GM23338 (cell line): Measurements from ENCODE around the gene NOLC1. TPM values are rescaled to one million over a fixed set of nuclear protein-coding genes. Genes with fewer than 3 reads are reported as not detected.

Source experiments
- ATAC-seq: fragments of 200-7000 bp; cut with Tn5 transposase; 3 replicates; pipeline ENCODE4 v1.9.1; 2020
- DNase-seq: peaks from one replicate; pipeline ENCODE4 v3.0.0-alpha.2; 2015; ENCODE audit warnings: low spot score
- H2AFZ ChIP-seq: fragments of 200-600 bp; sonication (generic); 2 replicates; pipeline ENCODE4 v1.8.0; 2016; ENCODE audit warnings: antibody characterized with exemption, mild to moderate bottlenecking, moderate library complexity
- H3F3A ChIP-seq: fragments of 200-600 bp; sonication (generic); replicated peaks from 2 replicates; pipeline ENCODE4 v1.8.0; 2017; ENCODE audit warnings: antibody characterized with exemption, mixed run types, low read depth
- H3K27ac ChIP-seq: fragments of 200-600 bp; sonication (generic); 2 replicates; pipeline ENCODE4 v1.6.1; 2016; ENCODE audit warnings: low read depth
- H3K27me3 ChIP-seq: fragments of 200-600 bp; sonication (generic); 2 replicates; pipeline ENCODE4 v1.8.0; 2016; ENCODE audit warnings: mild to moderate bottlenecking, mixed run types, moderate library complexity; ENCODE audit not compliant: insufficient read depth
- H3K36me3 ChIP-seq: fragments of 200-600 bp; sonication (generic); 2 replicates; pipeline ENCODE4 v1.8.0; 2016; ENCODE audit warnings: mild to moderate bottlenecking; ENCODE audit not compliant: insufficient read depth
- H3K4me1 ChIP-seq: fragments of 200-600 bp; sonication (generic); 2 replicates; pipeline ENCODE4 v1.8.0; 2016; ENCODE audit warnings: mild to moderate bottlenecking, moderate library complexity; ENCODE audit not compliant: insufficient read depth
- H3K4me2 ChIP-seq: fragments of 200-600 bp; sonication (generic); 2 replicates; pipeline ENCODE4 v1.7.1; 2017; ENCODE audit warnings: mixed run types
- H3K4me3 ChIP-seq: fragments of 200-600 bp; sonication (generic); 2 replicates; pipeline ENCODE4 v1.6.1; 2016; ENCODE audit warnings: mixed run types
- H3K79me2 ChIP-seq: fragments of 200-600 bp; sonication (generic); replicated peaks from 2 replicates; pipeline ENCODE4 v1.8.0; 2017; ENCODE audit warnings: mild to moderate bottlenecking; ENCODE audit not compliant: insufficient read depth
- H3K9me2 ChIP-seq: fragments of 200-600 bp; sonication (generic); 2 replicates; pipeline ENCODE4 v1.8.0; 2017; ENCODE audit not compliant: insufficient read depth
- H4K20me1 ChIP-seq: fragments of 200-600 bp; sonication (generic); replicated peaks from 2 replicates; pipeline ENCODE4 v1.8.0; 2017; ENCODE audit warnings: mild to moderate bottlenecking; ENCODE audit not compliant: insufficient read depth
- H3K27ac Mint-ChIP-seq: 2 replicates; pipeline ENCODE4 v1.8.0; 2020; ENCODE audit warnings: inconsistent platforms, mild to moderate bottlenecking, moderate library complexity, mixed read lengths
- H3K27me3 Mint-ChIP-seq: 3 replicates; pipeline ENCODE4 v1.8.0; 2022; ENCODE audit warnings: low read depth, mild to moderate bottlenecking, moderate library complexity, mixed read lengths, inconsistent platforms; ENCODE audit not compliant: insufficient read depth, poor library complexity
- H3K36me3 Mint-ChIP-seq: 3 replicates; pipeline ENCODE4 v1.8.0; 2021; ENCODE audit warnings: low read depth, mild to moderate bottlenecking, inconsistent platforms, moderate library complexity, mixed read lengths
- H3K4me1 Mint-ChIP-seq: 3 replicates; pipeline ENCODE4 v1.8.0; 2020; ENCODE audit warnings: mild to moderate bottlenecking, inconsistent platforms, mixed read lengths
- H3K4me3 Mint-ChIP-seq: 3 replicates; pipeline ENCODE4 v1.8.0; 2021; ENCODE audit warnings: moderate library complexity, mild to moderate bottlenecking, inconsistent platforms, mixed read lengths
- H3K9me3 Mint-ChIP-seq: 3 replicates; pipeline ENCODE4 v1.8.0; 2020; ENCODE audit warnings: moderate library complexity, mild to moderate bottlenecking, inconsistent platforms, mixed read lengths
- CREB1 ChIP-seq: fragments of 250-450 bp; sonication (Bioruptor Pico); IDR thresholded peaks from 2 replicates; pipeline ENCODE4 v1.5.0; 2020; ENCODE audit warnings: low read depth, mild to moderate bottlenecking, moderate library complexity
- CTCF ChIP-seq, 2 experiments: fragments of 200-600 bp in 1 of 2; sonication (generic) in 1 of 2; conservative IDR thresholded peaks; 2 replicates each; pipeline versions ENCODE4 v1.5.1 to v1.6.1; 2016 to 2017; ENCODE audit warnings: antibody characterized with exemption in 2 of 2, low read depth in 2 of 2, mild to moderate bottlenecking in 2 of 2, moderate library complexity in 1 of 2
- ETS1 ChIP-seq: IDR thresholded peaks from 2 replicates; pipeline ENCODE4 v1.6.1; 2016; ENCODE audit warnings: antibody characterized with exemption
- EZH2 ChIP-seq: fragments of 200-600 bp; sonication (generic); IDR thresholded peaks from one replicate; pipeline ENCODE4 v1.8.0; 2017; ENCODE audit warnings: antibody characterized with exemption, mild to moderate bottlenecking, low read depth; ENCODE audit not compliant: unreplicated experiment
- JUNB ChIP-seq: IDR thresholded peaks from one replicate; pipeline ENCODE4 v1.6.1; 2016; ENCODE audit warnings: antibody characterized with exemption; ENCODE audit not compliant: unreplicated experiment
- NANOG ChIP-seq: IDR thresholded peaks from 2 replicates; pipeline ENCODE4 v1.6.1; 2016; ENCODE audit warnings: antibody characterized with exemption, borderline replicate concordance
- POLR2AphosphoS5 ChIP-seq: IDR thresholded peaks from 2 replicates; pipeline ENCODE4 v1.6.1; 2016; ENCODE audit warnings: antibody characterized with exemption, low read depth
- STAT1 ChIP-seq: IDR thresholded peaks from one replicate; pipeline ENCODE4 v1.6.1; 2016; ENCODE audit warnings: antibody characterized with exemption; ENCODE audit not compliant: unreplicated experiment
- ZNF331 ChIP-seq: fragments of 250-450 bp; sonication (Bioruptor Pico); IDR thresholded peaks from 2 replicates; pipeline ENCODE4 v1.5.0; 2020; ENCODE audit warnings: low read depth, mild to moderate bottlenecking, moderate library complexity
- polyA plus RNA-seq: library from polyadenylated mRNA; unstranded; fragments of >200 nt; fragmentation: Nextera tagmentation; extraction: Ambion mirVana; gene quantifications from 2 replicates; pipeline ENCODE4 v1.2.1, GENCODE V29; 2016
- total RNA-seq: library from RNA; depleted of rRNA; stranded (reverse); fragments of >200 nt; shearing (Covaris generic); gene quantifications from 2 replicates; pipeline ENCODE4 v1.2.3, GENCODE V29; 2014

Gene NOLC1
- total and polyA plus RNA-seq, 2 experiments from 2014 or later = 126 to 178 TPM

- TF ChIP-seq ETS1 = no peak
- TF ChIP-seq CREB1 (CRISPR knock-in tag) = no peak
- TF ChIP-seq POLR2AphosphoS5 = no peak
- no peak for TF ChIP-seq CTCF (conservative IDR thresholded peaks at IDR 0.05; ENCODE audit: low read depth in 2 of 2)
- no peak for TF ChIP-seq EZH2
- TF ChIP-seq JUNB = no peak
- TF ChIP-seq STAT1 = no peak
- no peak for TF ChIP-seq NANOG
- no peak for TF ChIP-seq ZNF331
Measured at GRCh38 chr10:102123223-102123622, 29.0 kb upstream of the NOLC1 start (continued).

- H3K27ac Mint-ChIP-seq = no peak overlapping the region
- DNase-seq = no peak
- Histone ChIP-seq H2AFZ (no peak overlapping the region), H3K4me1 (peaks cover 23% of the 10 kb centered on the region), H3K4me3 (no peak overlapping the region), H3K27ac (no peak overlapping the region), H3K27me3 (no peaks in the 10 kb centered on the region), H3K36me3 (no peaks in the 10 kb centered on the region), H3F3A (0 out of 2 replicates have a peak, but pooled peaks cover 5% of the 10 kb centered on the region), H3K9me2 (no peaks in the 10 kb centered on the region), H3K4me2 (peak overlapping the region; percentile 99), H3K79me2 (peaks cover 37% of the 10 kb centered on the region), H4K20me1 (peaks cover 26% of the 10 kb centered on the region)
- peak overlapping the region; percentile 94 for H3K4me3 Mint-ChIP-seq
- no peaks in the 10 kb centered on the region for H3K9me3 Mint-ChIP-seq
- ATAC-seq = no peak
- TF ChIP-seq ETS1 = no peak
- H3K4me1 Mint-ChIP-seq = peaks cover 19% of the 10 kb centered on the region
- peaks cover 20% of the 10 kb centered on the region for H3K36me3 Mint-ChIP-seq
- H3K27me3 Mint-ChIP-seq = peaks cover 15% of the 10 kb centered on the region
Measured at GRCh38 chr10:102131286-102132170, 20.7 kb upstream of the NOLC1 start.
